Activated CD8-positive, alpha-beta memory T cell treated with anti-CD3 and anti-CD28 coated beads, Interleukin-2, amount 50 U/mL, for 48 hours (primary cell): Measurements from ENCODE around the gene ING5.
"Not testable (repeated sequence)": the region's sequence is repeated elsewhere in the genome, so short reads cannot be mapped to it uniquely, and the experiment has no call there.

Experiments used
- DNase-seq: peaks from one replicate; pipeline ENCODE4 v3.0.0-alpha.2; 2020

Gene ING5

DNA sequence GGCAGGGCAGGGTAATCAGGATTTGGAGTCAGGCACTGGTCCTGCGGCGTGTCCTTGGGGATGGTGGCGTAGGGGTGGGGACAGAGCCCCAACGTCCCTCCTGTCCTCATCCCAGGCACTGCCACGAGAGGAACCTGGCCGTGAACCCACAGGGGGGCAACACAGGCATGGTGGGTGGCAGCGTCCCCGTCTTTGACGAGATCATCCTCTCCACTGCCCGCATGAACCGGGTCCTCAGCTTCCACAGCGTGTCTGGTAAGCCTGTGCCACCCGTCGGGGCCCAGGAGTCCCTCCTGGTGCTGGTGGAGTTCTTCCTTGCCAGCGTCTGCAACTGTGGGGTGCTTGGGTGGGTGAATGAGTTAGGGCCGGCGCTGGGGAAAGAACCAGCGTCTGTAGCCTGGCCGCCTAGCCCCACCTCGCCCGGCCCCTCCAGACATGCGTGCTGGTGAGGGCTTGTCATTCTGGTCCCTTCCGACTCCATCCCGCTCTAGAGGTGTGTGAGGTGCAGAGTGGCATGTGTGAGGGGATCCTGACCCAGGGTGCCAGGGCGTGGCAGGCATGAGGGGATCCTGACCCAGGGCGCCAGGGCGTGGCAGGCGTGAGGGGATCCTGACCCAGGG lies 40.6 kb downstream of the ING5 start:
- DNase-seq: no peak

GRCh38 chr2:241743008-241743407 lies 41.2 kb downstream of the ING5 start:
- not testable (repeated sequence) for DNase-seq

- DNase-seq: no peak
Measured at GRCh38 chr2:241743620-241744019, 41.8 kb downstream of the ING5 start.

DNA sequence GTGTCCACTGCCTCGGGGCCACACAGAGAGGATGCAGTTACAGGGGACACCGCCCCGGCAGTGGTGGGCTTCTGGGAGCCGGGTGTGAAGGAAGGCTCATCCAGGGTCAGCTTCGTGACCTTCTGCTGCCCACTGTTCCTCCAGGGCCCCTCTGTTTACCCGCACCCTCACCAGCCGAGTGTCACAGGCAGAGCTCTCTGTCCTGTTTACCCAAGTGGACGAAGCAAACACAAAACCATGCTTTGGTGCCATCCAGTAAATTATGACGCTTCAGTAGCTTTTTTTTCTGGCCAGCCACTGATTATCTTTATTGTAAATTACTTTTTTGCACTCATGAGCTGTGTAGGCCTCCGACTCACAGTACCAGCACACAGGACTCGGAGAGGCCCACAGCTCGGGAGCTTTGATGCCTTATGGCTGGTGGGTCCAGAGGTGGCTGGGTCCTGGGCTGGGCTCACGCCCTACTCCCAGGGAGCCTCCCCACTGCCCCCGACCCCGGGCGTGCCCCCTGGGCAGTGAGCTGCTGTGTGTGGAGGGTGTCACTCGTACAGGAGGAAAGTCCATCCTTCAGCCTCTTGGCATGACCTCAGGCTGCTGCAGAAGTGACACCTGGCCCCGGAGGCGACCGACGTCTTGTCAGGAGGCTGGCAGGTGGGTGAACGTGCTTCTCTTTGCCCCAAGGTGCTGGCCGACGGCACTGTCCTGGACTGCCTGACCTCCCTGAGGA lies 42.4 kb downstream of the ING5 start:
- DNase-seq: no peak

- DNase-seq: no peak
Measured at GRCh38 chr2:241745276-241745675, 43.4 kb downstream of the ING5 start.

- no peak for DNase-seq
Measured at GRCh38 chr2:241746084-241746483, 44.2 kb downstream of the ING5 start.

DNA sequence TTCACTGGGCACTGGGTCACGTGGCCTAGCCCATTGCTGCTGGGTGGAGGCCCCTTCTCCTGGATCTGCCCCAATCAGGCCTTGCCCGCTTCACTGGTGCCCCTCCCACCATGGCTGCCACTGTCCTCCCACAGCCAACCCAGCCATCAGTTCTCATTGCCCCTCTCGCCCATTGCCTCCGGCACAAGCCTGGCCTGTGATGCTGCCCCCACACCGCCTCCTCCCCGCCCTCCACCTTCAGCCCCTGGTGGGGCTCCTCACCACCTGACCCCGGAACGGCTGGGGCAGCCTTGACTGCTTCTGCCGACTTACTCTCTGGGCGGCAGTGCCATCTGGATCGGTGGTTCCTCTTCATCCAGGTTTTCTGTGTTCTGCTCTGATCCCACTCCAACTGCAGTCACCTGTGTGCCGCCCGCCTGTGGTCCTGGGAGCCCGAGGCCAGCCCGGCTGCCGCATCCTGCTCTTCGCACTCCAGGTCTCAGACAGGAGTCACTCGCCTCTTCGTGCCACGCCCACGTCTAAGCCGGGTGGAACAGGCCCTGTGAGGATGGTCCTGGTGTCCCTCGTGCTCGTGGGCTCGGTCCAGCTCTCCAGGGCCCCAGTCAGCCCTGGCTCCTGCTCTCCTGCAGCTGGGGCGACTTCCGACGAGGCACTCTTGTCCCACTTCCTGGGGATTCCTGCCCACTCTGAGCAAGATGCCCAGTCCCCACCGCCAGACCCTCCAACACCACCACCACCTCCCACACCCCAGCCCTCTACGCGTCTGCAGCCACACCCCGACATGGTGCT lies 46.8 kb downstream of the ING5 start:
- DNase-seq: no peak

- DNase-seq: no peak
Measured at GRCh38 chr2:241750076-241750840, 48.4 kb downstream of the ING5 start.

DNA sequence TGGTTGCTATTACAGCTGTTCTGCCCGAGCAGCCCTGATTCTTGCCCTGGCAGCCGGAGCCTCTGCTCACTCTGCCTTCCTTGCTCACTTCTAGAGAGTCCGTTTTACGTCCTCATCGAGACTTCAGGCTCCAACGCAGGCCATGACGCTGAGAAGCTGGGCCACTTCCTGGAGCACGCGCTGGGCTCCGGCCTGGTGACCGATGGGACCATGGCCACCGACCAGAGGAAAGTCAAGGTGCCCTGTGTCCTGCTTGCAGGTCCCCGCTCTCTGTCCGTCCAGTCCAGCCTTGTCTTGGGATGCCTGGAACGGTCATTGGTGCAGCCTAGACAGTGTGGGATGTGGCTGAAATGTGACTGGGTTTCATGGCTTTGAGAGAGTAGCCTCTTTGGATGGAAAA lies 49.3 kb downstream of the ING5 start:
- DNase-seq: no peak

- no peak for DNase-seq
Measured at GRCh38 chr2:241751776-241752175, 49.9 kb downstream of the ING5 start.

DNA sequence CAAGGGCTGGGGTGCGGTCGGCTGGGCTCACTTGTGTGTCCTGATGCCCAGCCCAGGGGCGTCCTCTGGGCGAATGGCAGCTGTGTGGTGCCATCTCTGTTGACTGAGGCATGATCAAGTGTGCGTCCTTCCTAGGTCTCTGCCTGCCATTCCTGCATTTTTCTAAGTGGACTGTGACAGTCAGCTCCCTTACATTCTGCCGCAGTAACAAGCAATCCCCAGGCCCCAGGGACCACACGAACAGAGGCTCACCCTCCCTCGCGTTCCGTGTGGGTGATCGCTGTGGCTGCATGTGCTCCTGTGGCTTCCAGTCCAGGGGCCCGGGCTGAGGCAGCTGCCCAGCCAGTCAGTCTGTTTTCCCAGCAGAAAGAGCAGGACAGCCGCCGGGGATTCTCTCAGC lies 50.4 kb downstream of the ING5 start:
- no peak for DNase-seq

DNA sequence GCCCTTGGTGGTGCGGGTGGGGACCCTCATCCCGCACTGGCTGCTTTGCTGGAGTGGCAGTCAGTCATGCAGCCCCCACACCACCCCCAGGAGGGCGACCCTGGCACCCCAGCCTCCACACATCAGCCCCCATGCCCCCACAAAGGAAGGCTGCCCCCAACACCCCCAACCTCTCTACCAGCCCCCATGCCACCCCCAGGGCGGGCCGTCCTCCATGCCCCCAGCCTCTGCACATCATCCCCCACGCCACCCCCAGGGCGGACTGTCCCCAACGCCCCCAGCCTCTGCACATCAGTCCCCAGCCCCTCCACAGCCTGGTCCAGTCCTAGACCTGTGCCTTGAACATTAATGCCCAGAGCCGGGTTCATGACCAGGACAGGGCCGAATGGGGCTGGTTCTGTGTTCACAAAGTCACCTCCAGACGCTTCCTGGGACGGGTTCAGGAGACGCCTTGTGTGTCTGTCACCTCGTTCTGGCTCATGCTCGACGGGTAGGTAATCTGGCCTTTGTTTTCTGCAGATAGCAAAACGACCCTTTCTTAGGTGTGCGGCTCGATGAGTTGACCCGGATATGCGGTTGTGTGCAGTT lies 50.9 kb downstream of the ING5 start:
- no peak for DNase-seq

GRCh38 chr2:241753493-241753892 lies 51.7 kb downstream of the ING5 start:
- DNase-seq: no peak

GRCh38 chr2:241754042-241754441 lies 52.2 kb downstream of the ING5 start:
- no peak for DNase-seq

- no peak for DNase-seq
Measured at GRCh38 chr2:241755166-241755565, 53.3 kb downstream of the ING5 start.

GRCh38 chr2:241755777-241756176 lies 53.9 kb downstream of the ING5 start:
- no peak for DNase-seq

GRCh38 chr2:241759067-241759807 lies 57.4 kb downstream of the ING5 start:
- no peak for DNase-seq

GRCh38 chr2:241759893-241760292 lies 58.1 kb downstream of the ING5 start:
- DNase-seq: not testable (repeated sequence)

DNA sequence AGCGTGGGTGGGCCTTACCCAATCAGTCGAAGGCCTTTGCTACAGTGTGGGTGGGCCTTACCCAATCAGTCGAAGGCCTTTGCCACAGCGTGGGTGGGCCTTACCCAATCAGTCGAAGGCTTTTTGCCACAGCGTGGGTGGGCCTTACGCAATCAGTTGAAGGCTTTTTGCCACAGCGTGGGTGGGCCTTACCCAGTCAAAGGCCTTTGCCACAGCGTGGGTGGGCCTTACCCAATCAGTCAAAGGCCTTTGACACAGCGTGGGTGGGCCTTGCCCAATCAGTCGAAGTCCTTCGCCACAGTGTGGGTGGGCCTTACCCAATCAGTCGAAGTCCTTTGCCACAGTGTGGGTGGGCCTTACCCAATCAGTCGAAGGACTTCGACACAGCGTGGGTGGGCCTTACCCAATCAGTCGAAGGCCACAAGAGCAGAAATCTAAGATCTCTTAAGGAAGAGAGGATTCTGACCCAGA lies 58.5 kb downstream of the ING5 start:
- no peak for DNase-seq

DNA sequence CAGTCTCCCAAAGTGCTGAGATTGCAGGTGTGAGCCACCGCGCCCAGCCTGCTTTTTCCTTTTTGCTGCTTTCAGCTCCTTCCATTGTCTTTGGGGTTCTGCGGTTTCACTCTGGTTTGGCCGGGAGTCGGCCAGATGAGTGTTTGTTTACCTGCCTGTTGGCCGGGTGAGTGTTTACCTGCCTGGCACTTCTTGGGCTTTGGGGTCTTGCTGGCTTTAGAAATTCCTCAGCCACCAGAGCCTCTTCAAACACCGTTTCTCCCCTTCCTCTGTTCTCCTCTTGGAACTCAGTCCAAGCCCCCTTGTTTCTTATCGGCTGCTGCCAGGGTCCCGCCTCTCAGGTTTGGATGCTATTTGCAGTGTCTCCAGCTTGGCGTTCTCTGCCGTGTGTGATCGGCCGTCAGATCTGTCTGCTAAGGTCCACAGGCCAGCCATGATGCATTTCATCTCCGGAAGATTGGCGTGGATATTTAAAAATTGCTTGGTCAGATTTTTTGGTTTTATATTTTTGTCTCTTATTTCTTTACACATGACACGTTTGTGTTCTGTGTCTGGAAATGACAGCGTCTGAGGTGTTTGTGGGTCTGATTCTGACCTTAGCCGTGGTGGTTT lies 60.6 kb downstream of the ING5 start:
- peak; percentile 51 for DNase-seq

DNA sequence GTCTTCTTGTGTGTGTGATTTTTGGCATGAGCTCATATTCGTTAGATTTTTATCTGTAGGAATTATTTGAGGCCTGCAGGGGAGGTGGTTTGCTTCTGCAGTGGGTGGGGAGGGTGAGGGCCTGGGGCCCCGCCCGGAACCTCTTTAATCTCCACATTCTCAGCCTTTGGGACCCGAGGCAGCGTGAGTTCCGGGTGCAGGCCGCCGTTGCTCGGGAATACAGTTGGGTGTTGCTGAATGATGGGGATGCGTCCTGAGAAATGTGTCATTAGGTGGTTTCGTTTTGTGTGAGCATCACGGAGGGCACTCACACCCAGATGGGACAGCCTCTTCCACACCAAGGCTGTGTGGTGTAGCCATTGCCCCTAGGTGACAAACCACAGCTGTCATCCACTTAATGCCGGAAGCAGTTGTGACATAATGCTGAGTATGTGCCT lies 61.1 kb downstream of the ING5 start:
- DNase-seq: peak; percentile 74
